NCI-H187 (cell line): ENCODE results near the gene C16orf78.

Experiments
- DNase-seq, 2 experiments: peaks; one replicate each; lab custom pipeline; 2025; lab: John Stamatoyannopoulos, UW

The C16orf78 gene, protein sequence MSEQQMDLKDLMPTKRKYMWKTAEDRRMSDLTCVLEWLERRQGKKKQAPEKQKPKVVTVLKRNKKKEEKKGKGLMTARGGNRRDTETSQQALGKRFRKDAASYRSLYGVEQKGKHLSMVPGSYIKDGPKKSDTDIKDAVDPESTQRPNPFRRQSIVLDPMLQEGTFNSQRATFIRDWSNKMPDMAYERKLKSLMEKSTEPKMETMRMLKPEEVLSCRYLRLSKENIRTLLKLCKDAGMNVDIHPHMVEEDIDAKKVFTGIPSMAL

DNA sequence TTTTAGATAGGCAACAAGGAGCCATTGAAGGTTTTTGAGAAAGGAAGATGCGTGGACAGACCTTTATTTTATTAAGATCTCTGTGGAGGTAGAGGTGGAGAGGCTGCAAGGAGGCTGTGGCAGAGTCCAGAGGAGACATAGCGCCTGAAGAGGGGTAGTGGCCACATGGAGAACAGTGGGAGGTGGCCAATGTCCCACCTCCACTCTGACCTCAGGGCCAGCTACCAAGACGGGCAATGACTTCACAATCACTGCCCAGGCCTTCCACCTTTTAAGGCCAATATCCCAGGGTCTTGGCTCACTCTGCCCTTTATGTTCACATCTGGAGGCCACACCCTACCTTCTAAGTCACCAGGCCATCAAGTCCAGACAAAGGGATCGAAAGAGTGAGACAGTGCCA is at the start of gene C16orf78:
Gene C16orf78 (plus strand): TSS at position 301 of the 400 bp plus-strand sequence. CDS start 136 bp downstream, outside the sequence.
- DNase-seq: no peak

DNA sequence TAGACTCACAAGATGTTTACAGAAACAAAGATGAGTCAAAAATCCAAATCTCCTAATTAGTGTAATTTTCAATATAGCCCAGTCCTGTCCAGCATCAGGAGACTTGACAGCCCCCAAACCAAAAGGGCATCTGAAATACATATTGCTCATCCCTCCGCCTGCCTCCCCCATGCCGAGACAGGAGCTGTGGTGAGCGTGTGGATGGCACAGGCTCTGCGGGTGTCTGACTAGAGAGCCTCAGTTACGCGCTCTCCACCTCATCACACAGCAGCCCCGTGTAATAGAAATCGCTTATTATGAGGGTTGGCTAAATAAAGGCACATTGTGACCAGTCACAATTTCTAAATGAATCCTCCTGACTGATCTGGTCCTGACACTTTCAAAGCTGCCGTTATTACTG is 48.9 kb upstream of the C16orf78 start:
- DNase-seq: no peak

DNA sequence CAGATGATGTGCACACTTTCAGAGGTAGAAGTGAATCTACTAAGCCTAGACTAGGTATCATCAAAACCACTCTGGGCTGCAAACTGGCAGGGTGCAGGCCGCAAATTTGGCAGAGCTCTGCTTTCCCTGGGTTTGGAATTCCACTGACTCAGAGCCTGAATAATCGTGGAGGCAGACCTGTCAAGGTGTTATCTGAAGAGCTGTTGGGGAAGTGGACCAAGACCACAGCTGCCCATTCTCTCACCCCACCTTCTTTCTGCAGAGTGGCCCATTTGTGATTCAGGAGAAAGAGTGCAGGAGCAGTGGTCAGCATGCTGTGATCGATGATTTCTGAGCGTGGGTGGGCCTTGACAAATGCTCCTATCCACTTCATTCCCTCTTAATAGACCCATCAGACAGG is 46.1 kb upstream of the C16orf78 start:
- DNase-seq: no peak

DNA sequence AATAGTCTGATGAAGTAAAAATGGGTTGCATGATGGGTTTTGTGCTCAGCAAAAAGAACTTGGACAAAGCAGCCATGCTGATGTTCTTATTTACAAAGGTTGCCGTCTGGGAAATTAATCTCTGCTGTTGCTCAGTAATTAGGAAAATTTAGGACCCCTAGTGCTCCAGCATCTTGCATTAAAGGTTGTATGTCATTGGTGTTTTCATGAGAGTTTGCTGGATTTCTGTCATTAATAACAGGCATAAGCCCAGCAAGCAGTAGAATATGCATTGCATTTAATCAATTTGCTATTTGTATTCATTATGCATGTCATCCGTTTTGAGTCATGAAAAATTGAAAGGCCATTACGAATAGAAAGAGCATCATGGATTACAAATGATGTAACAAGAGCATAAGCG is 45.3 kb upstream of the C16orf78 start:
- DNase-seq: no peak

DNA sequence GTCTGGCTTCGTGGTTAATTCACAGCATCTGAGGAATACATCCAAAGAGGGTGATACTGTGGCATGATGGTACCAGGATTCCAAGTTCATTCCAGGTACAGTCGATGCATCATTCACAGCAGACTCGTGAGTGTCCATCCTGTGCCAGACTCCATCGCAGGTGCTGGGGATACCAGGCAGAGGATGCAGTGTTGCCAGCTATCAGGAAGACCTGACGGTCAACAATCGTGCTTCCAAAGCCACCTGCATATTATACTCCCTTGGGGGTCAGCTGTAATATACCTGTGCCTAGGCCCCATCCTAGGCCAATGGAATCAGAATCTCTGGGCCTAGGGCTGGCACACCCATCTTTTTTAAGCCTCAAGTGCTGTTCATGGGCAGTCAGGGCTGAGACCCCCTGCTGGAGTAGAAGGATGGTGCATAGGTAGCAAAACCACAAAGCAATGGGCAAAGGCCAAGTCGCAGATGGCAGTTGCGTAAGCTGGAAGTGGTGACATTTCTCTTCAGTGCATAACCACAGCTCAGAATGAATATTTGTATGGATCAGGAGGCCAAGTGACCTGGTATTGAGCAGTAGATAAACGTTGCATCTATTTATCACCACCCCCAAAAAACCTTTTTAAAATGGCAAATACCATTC is 42.9 kb upstream of the C16orf78 start:
- DNase-seq: no peak

DNA sequence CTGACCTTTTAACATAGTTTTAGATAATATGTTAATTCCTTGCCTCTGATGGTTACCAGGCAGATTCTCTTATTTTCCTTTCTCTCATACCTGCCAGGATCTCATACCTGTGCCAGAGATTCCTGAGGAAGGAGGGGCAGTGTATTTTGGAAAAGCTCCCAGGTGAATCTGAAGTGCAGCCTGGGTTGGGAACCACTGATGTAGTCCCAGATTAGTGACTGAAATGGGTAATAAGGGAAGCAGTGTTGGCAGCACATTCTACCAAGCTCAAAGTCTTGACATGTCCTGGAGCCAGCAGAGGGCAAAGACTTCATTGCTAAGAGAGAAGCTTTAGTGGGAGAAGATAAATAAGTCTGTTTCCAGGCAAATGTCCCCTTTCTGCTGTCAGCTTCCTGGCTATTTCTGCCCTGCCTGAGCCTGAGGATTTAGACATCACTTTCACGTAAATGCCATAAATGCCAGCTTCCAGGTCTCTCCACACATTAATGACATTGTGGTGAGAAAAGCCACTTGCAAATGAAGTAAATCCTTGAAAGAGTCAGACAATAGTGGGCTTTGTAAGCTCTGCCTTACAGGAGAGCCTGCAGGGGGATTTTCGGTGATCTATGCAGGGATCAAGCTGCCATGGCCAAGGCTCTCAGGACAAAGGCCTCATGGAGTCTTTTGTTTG is 40.9 kb upstream of the C16orf78 start:
- no peak for DNase-seq

DNA sequence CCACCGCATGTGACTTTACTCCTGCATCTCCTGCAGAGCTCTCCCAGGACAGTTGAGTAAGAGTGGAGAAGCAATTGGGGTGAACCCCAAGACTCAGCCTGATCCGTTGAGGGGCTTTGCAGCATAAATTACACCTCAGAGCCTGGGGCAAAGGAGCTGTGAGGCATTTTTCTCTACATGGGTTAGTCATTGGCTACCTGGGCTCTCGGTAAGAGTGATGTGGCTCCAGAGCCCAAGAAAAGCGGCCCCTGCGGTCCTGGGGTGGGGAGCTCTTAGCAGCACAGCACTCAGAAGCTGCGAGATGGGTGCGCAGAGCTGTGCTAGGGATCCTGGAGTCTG is 40.4 kb upstream of the C16orf78 start:
- DNase-seq: no peak

DNA sequence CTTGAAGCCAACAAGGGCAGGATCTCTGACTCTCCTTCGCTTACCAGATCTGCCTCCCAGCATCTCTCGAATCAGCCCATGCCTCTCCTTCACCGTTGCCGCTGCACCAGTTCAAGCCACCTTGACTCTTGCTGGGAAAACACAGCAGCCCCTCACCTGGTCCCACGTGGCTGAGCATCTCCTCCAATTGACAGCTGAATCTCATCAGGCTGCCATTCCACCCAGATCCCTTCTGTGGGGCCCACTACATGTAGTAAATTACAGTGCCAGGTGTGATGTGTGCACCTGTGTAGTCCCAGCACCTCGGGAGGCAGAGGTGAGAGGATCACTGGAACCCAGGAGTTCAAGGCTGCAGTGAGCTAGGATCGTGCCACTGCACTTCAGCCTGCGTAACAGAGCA is 37.8 kb upstream of the C16orf78 start:
- DNase-seq: no peak

DNA sequence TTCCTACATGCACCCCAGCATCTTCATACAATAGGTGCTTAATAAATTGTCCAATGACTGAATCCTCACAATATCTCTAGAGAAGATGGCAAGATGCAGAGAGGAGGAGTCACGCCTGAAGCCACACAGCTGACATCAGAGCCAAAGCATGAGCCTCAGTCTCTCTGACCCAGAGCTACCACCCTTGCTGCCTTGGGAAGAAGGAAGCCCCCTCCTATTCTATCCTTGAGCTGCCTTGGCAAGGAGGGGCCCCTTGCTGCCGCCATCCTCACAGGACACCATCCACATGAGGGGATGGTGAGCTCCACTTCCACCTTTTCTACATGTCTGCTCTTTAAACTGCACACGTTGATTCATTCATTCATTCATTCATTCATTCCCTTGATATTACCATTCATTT is 37.0 kb upstream of the C16orf78 start:
- DNase-seq: no peak

DNA sequence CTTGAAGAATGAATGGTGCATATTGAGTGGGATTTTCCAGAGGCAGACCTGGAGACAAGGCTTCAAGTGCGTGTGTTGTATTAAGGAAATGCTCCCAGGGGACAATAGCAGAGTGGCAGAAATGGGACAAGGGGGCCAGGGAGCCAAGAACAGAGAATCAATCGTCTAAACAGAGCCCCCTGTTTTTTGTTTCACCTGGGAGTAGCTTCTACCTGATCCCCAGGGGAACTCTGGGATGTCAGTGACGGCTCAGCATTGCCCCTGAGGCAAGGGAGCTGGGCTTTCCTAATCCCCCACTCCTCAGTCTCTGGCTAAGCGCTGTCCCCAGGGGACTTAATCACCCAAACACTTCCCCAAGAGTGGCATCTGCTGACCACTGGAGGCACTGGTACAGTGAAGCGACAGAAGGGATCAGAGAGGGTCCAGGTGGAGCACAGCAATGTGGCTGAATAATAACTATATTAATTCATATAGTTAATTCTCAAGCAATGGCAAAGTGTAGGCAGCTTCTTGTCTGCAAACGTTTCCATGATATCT is 35.7 kb upstream of the C16orf78 start:
- DNase-seq: peak; percentile 19 to 30

DNA sequence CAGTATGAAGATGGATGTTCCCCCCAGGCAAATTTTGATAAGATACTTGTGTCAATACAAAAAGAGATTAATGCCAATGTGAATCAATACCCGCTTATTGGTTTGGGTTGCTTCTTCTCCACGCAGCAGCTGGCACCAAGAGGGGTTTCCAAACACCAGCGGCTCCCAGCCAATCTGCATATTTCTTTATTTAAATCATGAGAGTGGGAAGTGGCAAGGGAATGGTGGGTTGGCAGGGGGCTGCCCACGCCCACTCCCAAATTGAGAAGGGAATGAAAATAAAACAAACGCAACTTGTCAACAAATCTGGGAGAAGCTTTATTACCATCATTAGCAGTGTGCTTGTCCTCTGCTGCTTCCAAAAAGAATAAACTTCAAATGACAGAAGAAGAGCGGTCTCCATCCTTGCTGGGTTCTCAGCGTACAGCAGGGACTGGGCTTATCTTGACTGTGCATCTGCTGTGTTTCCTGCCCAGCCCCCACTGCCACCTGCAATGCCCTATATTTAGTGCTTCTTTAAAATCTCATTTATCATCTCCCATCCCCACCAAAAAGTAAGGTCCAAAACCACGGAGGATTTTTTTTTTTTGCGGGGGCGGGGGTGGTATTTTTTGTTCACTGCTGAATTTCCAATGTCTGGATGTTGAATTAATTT is 34.9 kb upstream of the C16orf78 start:
- DNase-seq: no peak

DNA sequence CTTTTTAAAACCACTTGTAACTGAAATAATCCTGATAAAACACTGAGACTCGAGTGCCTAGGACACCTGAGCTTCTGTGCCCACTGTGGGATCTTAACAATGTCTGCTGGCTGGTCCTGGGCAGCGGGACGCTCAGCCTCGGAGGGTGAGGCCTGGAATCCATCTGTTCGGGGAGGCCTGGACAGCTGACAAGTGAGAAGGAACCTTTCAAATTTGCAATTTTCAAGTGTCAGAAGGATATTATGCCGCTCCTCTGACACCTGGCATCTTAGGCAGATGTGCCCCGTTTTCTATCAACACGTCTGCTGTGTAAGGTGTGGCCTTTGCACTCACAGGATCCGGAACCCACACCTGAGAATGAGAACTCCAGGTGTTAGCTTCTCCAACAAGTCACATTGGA is 33.1 kb upstream of the C16orf78 start:
- no peak for DNase-seq

DNA sequence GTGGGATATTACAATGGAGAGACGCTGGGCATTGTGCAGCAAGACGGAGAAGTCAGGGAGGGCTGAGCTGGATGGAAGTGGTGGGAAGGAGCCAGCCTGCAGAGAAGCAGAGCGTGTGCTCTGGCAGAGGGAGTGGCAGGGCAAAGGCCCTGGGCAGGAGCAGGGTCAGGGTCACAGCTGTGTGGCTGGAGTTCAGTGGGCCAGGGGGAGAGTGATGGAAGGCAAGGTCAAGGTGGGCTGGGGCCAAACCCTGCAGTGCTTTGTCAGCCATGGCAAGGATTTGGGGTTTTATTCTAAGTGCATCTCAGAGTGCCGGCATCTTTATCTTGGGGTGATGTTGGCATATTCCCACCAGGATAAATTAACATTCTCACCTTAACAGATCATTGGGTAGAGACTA is 31.9 kb upstream of the C16orf78 start:
- no peak for DNase-seq

DNA sequence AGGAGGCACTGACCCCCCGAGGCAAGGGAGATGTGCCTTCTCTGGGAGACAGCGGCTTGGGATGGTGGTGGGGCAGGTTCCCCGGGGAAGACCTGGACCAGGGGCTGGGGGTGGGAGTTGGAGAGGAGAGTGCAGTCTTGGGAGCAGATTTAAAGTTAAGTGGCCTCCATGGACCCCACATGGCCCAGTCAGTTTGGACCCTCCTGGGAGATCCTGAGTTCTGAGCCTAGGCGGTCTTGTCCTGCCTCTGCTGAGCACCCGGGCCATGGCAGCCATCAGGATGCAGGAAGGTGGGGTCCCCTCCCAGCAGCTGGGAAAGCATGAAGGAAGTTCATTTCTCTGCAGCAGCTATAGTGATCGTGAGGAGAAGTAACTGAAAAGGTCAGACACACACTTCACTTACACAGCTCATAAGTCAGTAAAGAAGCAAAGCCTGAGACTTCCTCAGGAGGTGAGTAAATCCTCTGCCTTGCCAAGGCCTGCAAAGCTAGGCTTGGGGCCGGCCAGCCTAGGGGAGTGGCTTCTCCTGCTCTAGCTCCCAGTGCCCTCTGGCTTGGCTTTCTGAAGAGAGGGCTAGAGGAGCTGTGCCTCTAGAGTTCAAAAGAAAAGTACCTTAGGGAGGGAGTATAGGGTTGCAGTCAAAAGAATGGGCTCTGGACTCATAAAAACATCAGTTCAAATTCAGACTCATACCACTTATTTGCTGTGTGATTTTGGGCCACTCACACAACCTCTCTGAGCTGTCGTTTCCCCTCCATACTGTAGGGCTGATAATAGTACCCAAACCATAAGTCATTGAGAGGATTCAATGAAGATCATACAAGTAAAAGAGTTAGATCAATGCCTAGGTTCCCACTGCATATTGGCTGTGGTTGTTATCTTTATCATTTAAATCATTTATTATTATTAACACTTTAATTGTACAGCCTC is 31.0 kb upstream of the C16orf78 start:
- DNase-seq: no peak

DNA sequence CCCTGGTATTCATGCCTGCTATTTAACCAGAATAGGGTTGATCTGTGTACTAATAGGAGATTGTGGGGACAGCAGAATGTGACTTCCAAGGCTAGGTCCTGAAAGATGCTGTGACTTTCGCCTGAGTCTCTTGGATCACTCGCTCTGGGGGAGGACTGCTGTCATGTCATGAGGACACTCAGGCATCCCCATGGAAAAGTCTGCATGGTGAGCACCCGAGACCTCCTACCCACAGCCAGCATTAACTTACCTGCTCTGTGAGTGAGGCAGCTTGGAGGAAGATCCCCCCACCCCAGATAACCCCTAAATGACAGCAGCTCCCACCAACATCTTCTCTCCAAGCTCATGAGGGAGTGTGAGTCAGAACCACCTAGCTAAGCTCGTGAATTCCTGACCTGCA is 30.3 kb upstream of the C16orf78 start:
- DNase-seq: no peak

DNA sequence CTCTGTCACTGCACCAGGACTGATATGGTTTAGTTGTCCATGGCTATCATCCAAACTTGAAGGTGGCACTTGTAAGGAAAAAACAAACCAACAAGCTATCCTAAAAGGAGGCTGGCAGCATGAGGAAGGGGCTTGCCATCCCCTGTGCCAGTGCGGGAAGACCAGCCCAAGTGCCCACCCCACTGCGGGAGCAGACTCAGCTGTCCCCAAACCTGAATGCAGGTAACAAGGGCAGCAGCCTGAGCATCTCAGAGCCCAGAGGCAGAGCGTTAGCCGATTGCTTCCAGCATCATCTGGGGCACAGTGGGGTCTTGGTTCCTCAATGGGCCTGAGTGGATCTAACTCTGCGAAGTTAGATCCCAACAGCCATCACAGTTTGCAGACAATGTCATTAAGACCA is 29.2 kb upstream of the C16orf78 start:
- DNase-seq: no peak

DNA sequence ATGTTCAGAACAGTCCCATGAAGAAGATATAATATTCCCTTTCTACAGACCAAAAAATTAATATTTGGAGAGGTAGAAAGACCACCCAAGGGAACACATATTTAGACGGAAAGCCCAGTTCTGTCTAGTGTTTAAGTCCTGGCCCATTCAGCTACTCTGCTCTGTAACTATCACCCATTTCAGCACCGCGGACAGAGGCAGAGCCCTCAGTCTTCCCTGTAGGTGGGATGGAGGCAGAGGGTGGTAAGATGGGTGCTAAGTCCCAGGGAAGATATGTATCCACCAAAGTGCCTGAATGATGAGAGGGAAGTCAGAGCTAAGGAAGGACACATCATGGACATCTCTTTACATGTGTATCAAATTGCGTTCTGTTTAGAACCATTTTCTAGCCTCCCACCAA is 27.8 kb upstream of the C16orf78 start:
- no peak for DNase-seq

DNA sequence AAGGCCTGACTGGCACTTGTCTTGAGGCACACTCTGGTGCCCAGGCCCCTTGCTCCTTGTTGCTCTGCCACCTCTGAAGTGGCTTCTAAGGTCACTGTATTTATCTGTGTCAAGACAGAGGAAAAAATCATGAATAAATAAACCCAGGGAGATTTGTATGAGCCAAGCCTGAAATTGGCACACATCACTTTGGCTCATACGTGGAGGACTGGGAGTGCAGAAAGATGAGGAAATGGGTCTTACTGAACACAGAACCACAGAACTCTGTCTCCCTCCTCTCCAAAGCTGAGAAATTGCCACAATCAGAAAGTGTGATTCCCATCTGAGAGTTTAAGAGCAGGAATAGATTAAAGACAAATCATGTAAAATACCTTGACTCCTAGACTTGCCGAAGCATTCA is 27.1 kb upstream of the C16orf78 start:
- DNase-seq: no peak

DNA sequence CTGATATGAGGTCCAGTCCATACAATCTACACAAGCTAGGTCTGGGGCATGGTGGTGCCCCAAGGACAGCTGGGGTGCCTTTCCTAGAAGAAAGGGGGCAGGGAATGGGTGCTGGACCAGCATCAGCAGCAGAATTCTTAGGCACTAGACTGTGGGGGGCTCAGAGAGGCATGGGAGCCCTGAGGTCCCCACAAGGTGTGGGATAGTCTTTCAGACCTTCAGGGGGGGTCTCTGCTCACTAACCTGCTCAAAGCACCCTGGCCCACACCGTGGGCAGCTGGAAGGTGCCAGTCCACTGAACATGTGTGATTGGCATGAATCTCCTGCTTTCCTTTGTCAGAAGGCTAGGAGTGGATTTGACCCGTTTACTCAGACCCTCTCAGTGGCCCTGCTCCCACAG is 26.1 kb upstream of the C16orf78 start:
- DNase-seq: no peak

DNA sequence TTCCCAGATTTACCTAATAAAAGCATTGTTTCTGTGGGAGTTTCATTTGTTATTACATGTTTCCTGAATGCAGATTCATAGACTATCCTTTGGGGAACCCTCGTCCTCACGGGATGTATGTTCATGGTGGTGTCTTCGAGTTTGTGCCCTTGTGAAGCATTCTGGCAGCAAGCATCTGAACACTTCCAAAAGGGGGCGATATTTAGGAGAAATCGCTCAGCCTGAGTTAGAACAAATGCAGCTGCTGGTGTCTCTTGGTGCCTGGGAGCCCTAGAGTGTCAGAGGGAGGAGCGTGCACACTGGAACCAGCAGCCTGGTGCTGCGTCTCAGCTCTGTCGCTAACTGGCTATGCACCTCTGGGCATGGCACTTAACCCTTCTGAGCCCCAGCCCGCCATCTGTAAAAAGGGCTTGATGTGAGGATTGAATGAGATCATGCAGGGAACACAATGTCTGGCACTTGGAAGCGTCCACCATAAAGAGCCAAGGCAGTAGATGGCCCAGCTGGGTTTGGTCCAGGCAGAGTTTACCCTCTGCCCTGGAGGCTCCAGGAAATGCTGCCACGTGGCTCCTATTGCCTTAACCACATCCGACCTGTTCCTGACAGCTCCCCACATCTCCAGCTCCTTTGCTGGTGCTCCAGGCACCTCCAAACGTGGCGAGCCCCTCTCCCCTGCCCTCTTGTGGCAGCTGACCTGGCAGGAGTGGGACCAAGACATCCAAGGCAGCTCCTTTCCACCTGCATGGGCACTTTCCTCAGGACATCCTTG is 25.0 kb upstream of the C16orf78 start:
- DNase-seq: no peak
